ENCODE results near the gene CASQ2. TPM values are rescaled to one million over a fixed set of nuclear protein-coding genes. Genes with fewer than 3 reads are reported as not detected.

Gene CASQ2
- total and polyA plus RNA-seq, 9 of the 15 experiments (the other 6 are each of a cell fraction or from before 2014, with no cell fraction given): not detected

- ChIA-PET POLR2A (interaction anchor here (0.7 kb wide), 1 partner anchor 9 kb away, joined by 5 read pairs; no protein-coding TSS in a partner anchor), CTCF (ENCODE audit: low intra/inter-chr PET ratio) (no interaction called here)
- H3K4me3 ChIP-seq: no peak overlapping the region
- in situ Hi-C loops (cut with MboI): no loop called here
- H3K27ac ChIP-seq (ENCODE audit: extremely low read depth, low read depth, low read length): no peak overlapping the region
- H3K9me3 ChIP-seq (replicated peaks; ENCODE audit: control insufficient read depth, insufficient read depth, low read depth, low read length): no peaks in the 10 kb centered on the region
- WGBS (ENCODE audit: insufficient coverage, low coverage, missing lambda C conversion rate): 2% methylated on average over 7 of the region's 7 CpGs
- H4K20me1 ChIP-seq (replicated peaks; ENCODE audit: control insufficient read depth, insufficient read depth, low read length): peaks cover 3% of the 10 kb centered on the region
- no peaks in the 10 kb centered on the region for H3K36me3 ChIP-seq (ENCODE audit: control insufficient read depth, insufficient read depth, low read length)
- no peaks in the 10 kb centered on the region for H3K79me2 ChIP-seq (ENCODE audit: control insufficient read depth, insufficient read depth, low read length)
- H3K27me3 ChIP-seq (ENCODE audit: control insufficient read depth in 2 of 2, insufficient read depth in 2 of 2, low read length in 2 of 2): peaks cover 7 to 8% of the 10 kb centered on the region in 2 experiments; a peak in 4 of 5 replicates
- H3K4me1 ChIP-seq (replicated peaks in 1 of 2; ENCODE audit: control insufficient read depth in 2 of 2, insufficient read depth in 2 of 2, low read length in 2 of 2): no peaks in the 10 kb centered on the region
- H3K4me2 ChIP-seq (ENCODE audit: insufficient read depth, low read length): no peak overlapping the region
- TF ChIP-seq CEBPB (tag; IDR thresholded peaks at IDR 0.05) (peak; percentile 77), CEBPG (CRISPR knock-in tag; IDR thresholded peaks at IDR 0.05) (no peak), CEBPG (tag; conservative IDR thresholded peaks at IDR 0.05 in 1 of 2, IDR thresholded peaks at IDR 0.05 in 1 of 2) (peak; percentile 41 to 83; a peak in 3 of 4 replicates), BRCA1 (IDR thresholded peaks at IDR 0.05) (no peak), BRCA1 (CRISPR knock-in tag; IDR thresholded peaks at IDR 0.05) (no peak)
- no peak overlapping the region for H2AFZ ChIP-seq (ENCODE audit: low read depth, low read length)
- H3K9ac ChIP-seq (ENCODE audit: insufficient read depth in 1 of 2, low read depth in 2 of 2, low read length in 2 of 2): no peak overlapping the region
- BruUV-seq (replicated peaks): no TSS peak
- no peak for FAIRE-seq
- H3K9me1 ChIP-seq (ENCODE audit: control insufficient read depth, insufficient read depth, low read length): no peaks in the 10 kb centered on the region
- no peak for DNase-seq (ENCODE audit: extremely low read depth in 1 of 4, low spot score in 3 of 4)
- intact Hi-C loops (cut with micrococcal nuclease): no loop called here
- ATAC-seq: no peak
These were observed 40.7 kb downstream of the CASQ2 start for GRCh38 chr1:115727706-115728249.

DNA sequence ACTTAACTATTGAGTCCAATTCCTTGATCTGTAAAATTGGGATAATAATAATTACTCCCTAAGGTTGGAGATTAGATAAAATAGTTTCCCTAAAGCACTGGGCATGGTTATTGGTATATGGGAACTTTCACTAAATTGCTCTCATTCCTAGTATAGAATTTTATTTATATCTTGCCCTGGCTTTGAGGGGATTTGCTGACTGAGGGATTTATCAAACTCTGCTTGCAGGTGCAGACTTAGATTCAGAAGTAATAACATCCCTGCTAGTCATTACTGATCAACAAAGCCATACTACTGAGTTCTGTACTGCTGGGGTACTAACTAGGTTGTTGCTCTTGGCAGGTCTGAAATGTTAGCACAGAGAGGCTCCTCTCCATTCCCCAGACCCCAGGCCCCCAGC is 41.9 kb downstream of the CASQ2 start:
- Histone ChIP-seq H3K4me3 (no peak overlapping the region), H3K27me3 (ENCODE audit: control insufficient read depth in 2 of 2, insufficient read depth in 2 of 2, low read length in 2 of 2) (peaks cover 7 to 8% of the 10 kb centered on the region in 2 experiments; a peak in 3 of 5 replicates), H3K4me2 (ENCODE audit: insufficient read depth, low read length) (no peak overlapping the region), H3K27ac (ENCODE audit: extremely low read depth, low read depth, low read length) (no peak overlapping the region), H3K9me1 (ENCODE audit: control insufficient read depth, insufficient read depth, low read length) (no peaks in the 10 kb centered on the region), H3K4me1 (replicated peaks in 1 of 2; ENCODE audit: control insufficient read depth in 2 of 2, insufficient read depth in 2 of 2, low read length in 2 of 2) (no peaks in the 10 kb centered on the region), H2AFZ (ENCODE audit: low read depth, low read length) (no peak overlapping the region), H4K20me1 (replicated peaks; ENCODE audit: control insufficient read depth, insufficient read depth, low read length) (peaks cover 3% of the 10 kb centered on the region), H3K9me3 (replicated peaks; ENCODE audit: control insufficient read depth, insufficient read depth, low read depth, low read length) (no peaks in the 10 kb centered on the region), H3K9ac (ENCODE audit: insufficient read depth in 1 of 2, low read depth in 2 of 2, low read length in 2 of 2) (no peak overlapping the region), H3K79me2 (ENCODE audit: control insufficient read depth, insufficient read depth, low read length) (no peaks in the 10 kb centered on the region), H3K36me3 (ENCODE audit: control insufficient read depth, insufficient read depth, low read length) (no peaks in the 10 kb centered on the region)
- ATAC-seq (no peak), DNase-seq (ENCODE audit: extremely low read depth in 1 of 4, low spot score in 3 of 4) (no peak), FAIRE-seq (no peak)
- ChIA-PET POLR2A (interaction anchor here (0.8 kb wide), 1 partner anchor 61 kb away, joined by 3 read pairs; no protein-coding TSS in a partner anchor), CTCF (ENCODE audit: low intra/inter-chr PET ratio) (no interaction called here)
- in situ Hi-C loops (cut with MboI) (no loop called here), intact Hi-C loops (cut with micrococcal nuclease) (no loop called here)
- BruUV-seq (replicated peaks): no TSS peak
- 0 out of 2 replicates have a peak, but pooled peaks have one; percentile 11 for TF ChIP-seq MAFK (IDR thresholded peaks at IDR 0.05; ENCODE audit: low read length)
- TF ChIP-seq ZNF232 (CRISPR knock-in tag; IDR thresholded peaks at IDR 0.05): no peak

All from K562 (cell line).